HEK293T (cell line): ENCODE data around the gene GNB5.

Source experiments
- FOXA1 ChIP-seq: fragments of 450-650 bp; IDR thresholded peaks from 2 replicates; pipeline ENCODE4 v1.6.1; 2016; ENCODE audit warnings: mild to moderate bottlenecking
- L3MBTL2 ChIP-seq: fragments of 450-650 bp; conservative IDR thresholded peaks from 2 replicates; pipeline ENCODE4 v1.6.1; 2016; ENCODE audit warnings: mild to moderate bottlenecking
- TARDBP ChIP-seq: fragments of 450-650 bp; IDR thresholded peaks from 2 replicates; pipeline ENCODE4 v1.6.1; 2016
- ZNF384 ChIP-seq: fragments of 450-650 bp; IDR thresholded peaks from 2 replicates; pipeline ENCODE4 v1.6.1; 2016

DNA sequence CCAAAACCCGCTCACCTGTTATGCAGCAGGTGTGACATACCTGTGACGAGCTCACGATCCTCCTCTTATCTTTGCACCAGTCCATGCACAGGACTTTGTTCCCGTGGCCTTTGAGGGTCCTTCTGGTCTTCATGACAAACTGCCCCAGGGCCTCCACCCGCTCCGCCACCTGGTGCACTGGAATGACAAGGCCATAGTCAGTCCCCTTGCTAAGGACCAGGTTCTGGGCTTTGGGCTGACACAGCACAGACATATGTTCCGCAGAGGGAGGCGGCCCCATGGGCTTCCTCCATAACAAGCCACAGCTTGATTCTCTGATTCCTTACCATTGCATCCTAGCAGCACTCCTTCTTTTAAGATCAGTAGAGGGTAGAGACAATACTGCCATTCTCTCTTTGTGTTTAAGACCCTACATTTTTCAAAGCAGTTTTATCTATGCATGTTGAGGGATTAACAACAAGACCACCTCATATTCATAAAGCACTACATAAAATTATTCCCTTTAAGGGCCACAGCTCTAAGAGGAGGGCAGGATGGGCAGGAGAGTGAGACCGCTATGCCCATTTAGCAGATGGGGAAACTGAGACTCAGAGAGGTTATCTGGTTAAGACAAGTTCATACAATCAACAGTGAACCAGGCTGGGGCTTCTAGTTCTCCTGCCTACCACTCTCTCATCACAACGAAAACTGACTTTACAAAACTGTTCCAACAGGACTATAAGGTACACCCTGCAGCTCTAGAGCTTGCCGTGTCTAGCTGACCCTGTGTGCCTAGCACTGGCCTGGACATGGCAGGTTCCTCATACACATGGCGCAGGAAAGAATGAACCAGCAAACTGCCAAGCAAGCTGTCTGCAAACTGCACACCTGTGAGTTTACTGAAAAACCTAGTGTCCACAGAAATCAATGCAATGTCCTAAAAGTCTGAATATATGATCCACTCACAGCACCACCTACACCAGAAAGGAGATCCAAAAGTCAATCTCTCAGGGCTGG is 37.0 kb downstream of the GNB5 start:
- TF ChIP-seq TARDBP (no peak), ZNF384 (no peak), FOXA1 (no peak), L3MBTL2 (no peak)
